GM21528 (cell line): ENCODE measurements around the gene DCLK1.
"Not testable (repeated sequence)": the region's sequence is repeated elsewhere in the genome, so short reads cannot be mapped to it uniquely, and the experiment has no call there.

ENCODE experiments used
- ATAC-seq: cut with Tn5 transposase; IDR thresholded peaks from one replicate; pipeline ENCODE4 v1.9.1; 2021; ENCODE audit warnings: mild to moderate bottlenecking, moderate library complexity; ENCODE audit not compliant: unreplicated experiment, low FRiP score

DCLK1 gene

DNA sequence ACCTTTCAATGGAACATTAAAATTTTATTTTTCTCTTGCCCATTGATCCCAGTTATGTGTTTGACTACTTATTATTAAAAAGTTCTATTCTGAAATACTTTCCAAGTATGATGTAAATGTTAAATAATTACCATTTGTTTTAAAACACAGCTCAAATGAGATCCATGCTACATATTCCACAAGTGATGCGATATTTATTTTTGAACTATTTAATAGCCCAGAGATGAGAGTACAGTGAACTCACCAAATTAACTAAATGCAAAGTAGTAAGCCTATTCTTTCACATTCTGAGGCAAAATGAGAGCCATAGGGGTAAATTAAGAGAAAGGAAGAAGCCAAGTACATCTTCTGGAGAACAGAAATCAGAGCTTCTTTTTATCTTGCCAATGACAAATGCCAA lies 1.2 kb upstream of the DCLK1 start:
- ATAC-seq = no peak

DNA sequence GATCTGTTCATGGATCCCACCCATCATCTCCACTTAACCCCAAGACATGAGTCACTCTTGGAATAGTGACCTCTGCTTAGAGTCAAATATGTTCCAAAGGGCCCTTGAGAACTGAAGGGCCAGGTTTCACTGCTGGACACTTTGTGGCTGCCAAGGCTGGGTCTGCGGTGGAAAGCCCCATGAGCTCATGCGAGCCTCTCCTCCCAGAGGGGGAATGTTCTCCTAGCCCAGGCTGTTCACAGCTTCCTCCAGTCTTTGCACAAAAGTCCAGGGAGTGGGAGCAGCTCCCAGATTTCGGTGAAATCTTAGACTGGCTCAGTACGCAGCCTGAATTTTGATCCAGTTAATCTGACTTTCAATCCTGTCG lies 732 bp upstream of the DCLK1 start:
- no peak for ATAC-seq

- no peak for ATAC-seq
Measured at GRCh38 chr13:36130552-36131221, 495 bp downstream of the DCLK1 start.

- no peak for ATAC-seq
Measured at GRCh38 chr13:36130193-36130551, 1.0 kb downstream of the DCLK1 start.

DNA sequence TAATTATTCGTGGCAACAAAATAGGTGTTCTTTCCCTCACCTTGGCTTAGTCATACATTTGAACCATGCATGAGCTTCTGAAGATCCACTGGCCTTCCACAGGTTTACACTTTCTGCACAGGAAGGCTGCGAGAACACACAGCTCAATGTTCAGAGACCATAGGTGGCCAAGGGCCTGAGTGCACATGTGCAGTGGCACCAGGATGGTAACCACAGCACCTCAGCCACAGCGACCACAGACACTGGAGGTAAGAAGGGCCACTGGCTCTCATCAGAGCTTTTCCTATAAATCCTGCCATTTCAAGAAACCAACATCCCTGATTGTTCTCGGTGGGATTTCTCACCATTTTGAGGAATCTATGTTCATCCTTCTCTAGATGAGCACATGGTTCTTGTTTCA lies 1.6 kb downstream of the DCLK1 start:
- ATAC-seq = no peak

- ATAC-seq = no peak
Measured at GRCh38 chr13:36126491-36126890, 4.7 kb downstream of the DCLK1 start.

- no peak for ATAC-seq
Measured at GRCh38 chr13:36125841-36126240, 5.3 kb downstream of the DCLK1 start.

DNA sequence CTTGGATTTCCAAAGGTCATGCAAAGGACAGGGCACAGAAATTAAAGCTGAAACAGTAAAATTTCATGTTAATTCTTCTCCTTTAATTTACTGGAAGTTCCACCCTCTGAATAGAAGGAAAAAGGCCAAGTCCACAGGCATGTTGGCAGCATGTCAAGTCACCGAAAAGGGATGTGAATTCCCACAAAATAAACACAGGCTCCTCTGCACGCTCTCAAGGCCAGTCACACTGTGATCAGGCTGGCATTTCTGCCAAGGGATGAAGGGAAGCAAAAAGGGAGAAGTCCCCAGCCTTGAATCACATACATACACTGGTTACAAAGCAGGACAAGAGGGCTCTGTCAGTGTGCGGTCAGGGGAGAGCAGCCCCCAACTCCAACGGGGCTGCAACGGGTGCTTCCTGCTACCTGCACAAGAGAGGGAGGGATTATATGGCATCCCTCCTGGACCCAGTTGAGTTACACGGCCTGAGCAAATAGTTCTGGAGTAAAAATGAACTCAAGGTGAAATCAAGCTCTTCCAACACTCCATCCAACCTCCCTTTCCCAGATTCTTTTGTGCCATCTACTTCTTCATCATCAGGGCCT lies 6.9 kb downstream of the DCLK1 start:
- no peak for ATAC-seq

DNA sequence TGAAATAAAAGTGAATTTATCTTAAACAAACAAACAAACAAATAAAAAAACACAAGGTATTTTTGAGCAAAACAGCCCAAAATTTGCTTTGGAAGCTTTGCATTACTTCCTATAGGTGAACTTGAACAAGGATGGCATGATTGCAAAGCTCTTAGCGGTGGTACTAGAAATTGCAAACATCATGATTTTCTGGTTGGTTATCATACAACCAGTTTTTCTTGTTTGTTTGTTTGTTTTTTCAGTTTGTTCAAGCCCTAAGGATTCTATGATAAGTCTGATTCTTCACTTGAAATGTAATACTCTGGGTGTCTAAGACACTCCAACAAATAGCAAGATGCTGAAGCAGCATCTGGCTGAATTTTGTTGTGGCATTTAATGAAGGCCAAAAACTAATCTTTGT lies 15.9 kb downstream of the DCLK1 start:
- no peak for ATAC-seq

DNA sequence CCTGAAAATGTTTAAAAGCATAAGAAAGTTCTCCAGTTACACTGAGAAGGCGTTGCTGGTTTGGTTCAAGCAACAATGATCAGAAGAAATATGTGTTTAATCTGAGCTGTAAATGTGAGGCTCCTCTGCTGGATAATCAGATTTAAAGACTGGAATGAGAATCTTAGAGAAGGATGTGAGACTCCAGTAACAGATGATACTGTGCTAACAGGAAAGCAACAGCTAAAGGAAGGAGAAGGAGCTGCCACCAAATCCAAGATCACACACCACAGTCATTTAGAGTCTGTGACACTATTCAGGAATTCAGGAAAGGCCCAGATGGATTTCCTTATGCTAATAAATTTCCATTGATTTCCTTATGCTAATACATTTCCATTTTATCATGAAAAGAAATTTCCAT lies 16.9 kb downstream of the DCLK1 start:
- ATAC-seq = no peak

DNA sequence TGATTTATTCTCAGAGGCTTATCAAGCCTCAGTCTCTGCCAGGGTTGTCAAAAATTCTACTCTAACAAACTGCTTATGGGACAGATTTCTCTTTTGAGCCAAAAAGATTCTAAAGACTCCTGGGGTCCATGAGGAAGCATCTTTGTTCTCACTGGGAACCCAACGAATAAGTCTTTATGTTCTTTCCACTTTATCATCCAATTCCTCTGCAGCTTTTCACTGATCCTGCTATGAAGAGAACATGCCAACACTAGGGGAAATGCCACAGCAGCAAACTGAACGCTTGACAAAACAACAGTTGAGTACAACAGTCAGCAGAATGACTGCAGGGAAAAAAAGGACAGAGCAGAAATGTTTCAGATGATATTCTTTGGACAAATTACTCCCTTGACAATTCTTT lies 22.2 kb downstream of the DCLK1 start:
- no peak for ATAC-seq

- ATAC-seq = no peak
Measured at GRCh38 chr13:36108342-36108741, 22.8 kb downstream of the DCLK1 start.

DNA sequence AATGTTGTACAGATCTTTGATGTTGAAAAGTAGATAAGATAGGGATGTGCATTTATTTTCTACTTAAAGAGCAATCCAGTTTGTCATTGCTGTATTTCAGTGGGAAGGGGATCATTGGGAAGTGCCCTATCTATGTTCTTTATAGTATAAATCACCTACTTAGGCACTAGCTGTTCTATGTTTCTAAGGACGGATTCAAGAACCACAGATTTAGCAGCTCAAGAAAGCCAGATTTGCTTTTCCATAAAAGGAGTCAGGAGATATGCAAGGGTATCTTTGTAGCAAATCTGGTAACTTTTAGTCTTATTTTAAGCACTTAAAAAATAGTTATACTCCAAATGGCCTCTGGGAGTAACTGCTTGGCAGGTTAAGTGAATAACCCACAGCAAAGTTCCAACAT lies 23.7 kb downstream of the DCLK1 start:
- no peak for ATAC-seq

DNA sequence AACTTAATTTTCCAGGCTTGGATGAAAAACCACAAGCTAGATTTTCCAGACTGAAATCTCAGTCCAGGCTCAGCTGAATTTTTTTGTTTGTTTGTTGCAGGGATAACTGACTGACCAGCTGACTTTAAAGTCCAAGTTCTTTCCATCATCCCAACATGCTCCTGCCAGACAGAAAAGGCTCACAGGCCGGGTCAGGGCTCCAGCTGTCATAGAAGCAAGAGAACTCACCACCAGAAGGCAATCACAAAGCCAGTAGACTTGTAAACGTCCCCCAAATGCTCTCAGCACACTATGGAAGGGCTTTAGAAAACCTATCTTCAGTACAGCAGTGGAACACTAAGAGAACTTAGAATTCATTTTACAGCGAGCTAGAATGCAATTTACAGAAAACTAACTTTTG lies 25.5 kb downstream of the DCLK1 start:
- ATAC-seq = no peak

DNA sequence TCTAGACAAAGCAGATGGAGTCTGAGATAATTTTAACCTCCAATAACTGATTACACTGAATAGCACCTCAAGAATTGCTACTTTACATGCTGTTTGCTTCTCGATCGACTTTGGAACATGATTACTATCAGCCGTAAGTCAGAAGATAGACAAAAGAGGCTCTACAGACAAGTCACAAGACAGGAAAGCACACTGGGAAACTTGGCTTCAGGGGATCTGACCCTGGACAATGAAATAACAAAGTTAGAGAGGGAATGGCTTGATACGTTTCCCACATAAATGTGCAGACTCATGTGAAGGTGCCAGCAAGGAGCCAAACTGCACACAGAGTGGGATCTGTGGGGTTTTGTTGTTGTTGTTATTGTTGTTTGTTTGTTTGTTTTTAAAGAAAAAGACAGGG lies 28.5 kb downstream of the DCLK1 start:
- no peak for ATAC-seq

GRCh38 chr13:36101907-36102306 lies 29.3 kb downstream of the DCLK1 start:
- not testable (repeated sequence) for ATAC-seq

- ATAC-seq = no peak
Measured at GRCh38 chr13:36101157-36101556, 30.0 kb downstream of the DCLK1 start.

GRCh38 chr13:36098080-36098479 lies 33.1 kb downstream of the DCLK1 start:
- no peak for ATAC-seq

- ATAC-seq = no peak
Measured at GRCh38 chr13:36096461-36097416, 34.4 kb downstream of the DCLK1 start.

DNA sequence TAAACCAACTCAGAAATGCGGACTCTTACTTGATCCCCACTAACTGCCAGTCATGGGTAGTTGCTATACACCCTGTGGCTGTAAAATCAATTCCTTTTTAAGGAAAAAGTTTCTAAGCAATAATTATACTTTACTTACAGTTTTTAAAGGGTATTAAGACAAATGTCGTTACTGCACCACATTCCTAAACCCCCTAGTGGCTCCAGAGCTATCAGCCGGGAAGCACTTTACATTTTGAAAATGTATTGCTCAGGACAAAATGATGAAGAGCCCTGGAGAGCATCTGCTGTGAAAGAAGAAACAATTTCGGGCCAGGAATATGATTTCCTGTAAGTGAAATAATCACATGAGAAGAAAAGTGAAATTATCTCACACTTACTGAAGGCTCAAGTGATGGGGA lies 36.7 kb downstream of the DCLK1 start:
- ATAC-seq = no peak

DNA sequence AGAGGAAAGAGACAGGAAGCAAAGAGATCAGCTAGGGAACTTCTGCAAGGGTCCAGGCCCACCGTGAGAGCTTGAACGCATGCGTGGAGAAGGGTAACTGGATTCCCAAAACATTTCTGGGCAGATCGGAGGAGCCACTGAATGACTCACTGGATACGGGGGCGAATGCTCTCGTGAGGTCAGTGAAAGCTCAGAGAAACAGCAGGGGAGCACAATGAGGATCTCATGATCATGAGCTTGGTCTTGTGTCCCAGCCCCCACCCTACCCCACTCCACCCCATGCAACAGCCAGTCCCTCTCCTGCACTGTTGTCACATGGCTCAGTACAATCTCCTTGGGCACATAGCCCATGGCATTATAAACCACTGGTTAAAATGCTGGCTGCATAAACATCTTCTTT lies 40.6 kb downstream of the DCLK1 start:
- ATAC-seq = no peak
